Epidermal melanocyte (primary cell): ENCODE data around the gene RMI2.
"Not testable (repeated sequence)": the region's sequence is repeated elsewhere in the genome, so short reads cannot be mapped to it uniquely, and the experiment has no call there.

Source experiments
- DNase-seq: peaks from one replicate; pipeline ENCODE4 v3.0.0; 2011; ENCODE audit warnings: low spot score; ENCODE audit not compliant: insufficient read length

The RMI2 gene

DNA sequence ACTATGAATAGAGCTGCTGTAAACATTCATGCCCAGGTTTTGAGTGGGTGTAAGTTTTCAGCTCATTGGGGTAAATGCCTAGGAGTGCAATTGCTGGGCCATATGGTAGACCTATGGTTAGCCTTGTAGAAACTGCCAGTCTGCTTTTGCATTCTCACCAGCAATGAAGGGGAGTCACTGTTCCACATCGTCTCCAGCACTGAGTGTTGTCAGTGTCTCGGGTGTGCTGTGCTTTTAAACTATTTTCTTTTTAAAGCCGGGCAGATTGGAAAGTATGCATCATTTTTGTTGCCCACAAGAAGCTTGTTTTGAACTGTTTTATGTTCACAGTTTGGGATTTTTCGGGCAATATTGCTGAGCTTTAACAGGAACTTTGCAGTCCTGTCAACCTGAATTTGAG is 7.9 kb downstream of the RMI2 start:
- DNase-seq = no peak

DNA sequence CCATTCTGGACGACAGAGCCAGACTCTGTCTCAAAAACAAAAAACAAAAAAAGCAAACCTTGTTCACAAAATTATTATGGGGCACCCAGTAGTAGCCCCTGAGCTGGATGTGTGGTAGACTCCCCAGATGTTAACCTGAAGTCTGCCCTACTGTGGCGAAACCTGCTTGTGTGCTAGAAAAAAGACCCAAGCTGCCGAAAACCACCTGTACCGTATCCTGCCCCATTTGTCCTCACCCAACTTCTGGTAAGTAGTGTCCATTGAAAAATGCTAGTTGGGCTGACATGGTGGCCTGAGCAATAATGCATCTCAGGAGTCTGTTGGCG is 9.1 kb downstream of the RMI2 start:
- no peak for DNase-seq

DNA sequence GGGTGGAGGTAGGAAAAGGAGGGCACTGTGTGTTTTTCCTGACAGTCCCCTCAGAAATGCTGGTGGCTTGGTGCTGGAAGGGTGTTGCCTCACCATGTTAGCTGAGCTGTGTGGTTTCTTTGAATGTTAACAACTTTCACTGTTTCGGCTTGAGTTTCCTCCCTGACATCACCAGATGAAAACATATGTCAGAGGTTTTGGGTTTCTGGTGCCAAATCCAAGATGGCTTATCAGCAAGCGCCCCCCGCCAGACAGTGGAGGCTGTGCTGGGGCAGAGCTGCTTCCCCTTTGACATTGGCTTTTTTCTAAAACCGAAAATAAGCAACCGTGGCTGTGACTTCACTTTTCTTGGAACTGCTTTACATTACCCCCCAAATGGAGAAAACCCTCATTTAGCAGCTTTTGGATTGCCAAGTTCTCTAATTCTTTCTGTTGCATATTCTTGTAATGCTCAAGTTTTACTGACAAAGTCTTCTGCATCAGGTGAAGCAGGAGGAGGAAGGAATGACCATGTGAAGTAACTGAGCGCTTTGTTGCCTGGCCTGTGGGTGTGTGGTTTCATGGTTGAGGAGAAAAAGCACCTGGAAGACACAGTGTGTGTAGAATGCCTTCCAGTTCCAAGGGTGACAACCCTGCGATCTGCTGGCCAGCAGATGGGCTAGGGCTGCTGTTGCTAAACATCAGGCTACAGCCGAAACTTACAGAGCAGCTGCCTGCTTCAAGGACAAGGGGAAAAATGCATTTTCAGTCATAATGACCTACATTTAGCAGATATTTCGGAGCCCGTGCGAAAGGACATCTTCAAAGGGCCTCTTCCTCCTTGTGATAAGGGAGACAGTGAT is 9.7 kb downstream of the RMI2 start:
- no peak for DNase-seq

DNA sequence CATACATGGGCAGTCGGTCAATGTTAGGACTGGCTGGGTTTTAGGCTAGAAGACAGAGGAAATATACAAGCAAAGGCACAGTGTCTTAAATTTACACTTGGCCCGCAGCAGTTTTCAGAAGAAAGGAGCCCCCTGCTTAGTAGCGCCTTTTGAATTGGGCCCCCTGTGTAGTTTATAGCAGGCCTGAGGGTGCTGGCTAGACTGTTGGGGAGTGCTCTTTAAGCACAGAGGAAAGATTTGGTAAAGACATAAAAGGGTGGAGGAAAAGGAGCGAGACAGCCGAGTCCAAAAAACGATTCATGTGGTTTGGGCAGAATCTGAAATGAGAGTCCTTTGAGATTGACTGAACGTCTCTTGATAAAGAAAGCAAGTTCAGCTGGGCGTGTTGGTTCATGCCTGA is 10.6 kb downstream of the RMI2 start:
- DNase-seq = no peak

DNA sequence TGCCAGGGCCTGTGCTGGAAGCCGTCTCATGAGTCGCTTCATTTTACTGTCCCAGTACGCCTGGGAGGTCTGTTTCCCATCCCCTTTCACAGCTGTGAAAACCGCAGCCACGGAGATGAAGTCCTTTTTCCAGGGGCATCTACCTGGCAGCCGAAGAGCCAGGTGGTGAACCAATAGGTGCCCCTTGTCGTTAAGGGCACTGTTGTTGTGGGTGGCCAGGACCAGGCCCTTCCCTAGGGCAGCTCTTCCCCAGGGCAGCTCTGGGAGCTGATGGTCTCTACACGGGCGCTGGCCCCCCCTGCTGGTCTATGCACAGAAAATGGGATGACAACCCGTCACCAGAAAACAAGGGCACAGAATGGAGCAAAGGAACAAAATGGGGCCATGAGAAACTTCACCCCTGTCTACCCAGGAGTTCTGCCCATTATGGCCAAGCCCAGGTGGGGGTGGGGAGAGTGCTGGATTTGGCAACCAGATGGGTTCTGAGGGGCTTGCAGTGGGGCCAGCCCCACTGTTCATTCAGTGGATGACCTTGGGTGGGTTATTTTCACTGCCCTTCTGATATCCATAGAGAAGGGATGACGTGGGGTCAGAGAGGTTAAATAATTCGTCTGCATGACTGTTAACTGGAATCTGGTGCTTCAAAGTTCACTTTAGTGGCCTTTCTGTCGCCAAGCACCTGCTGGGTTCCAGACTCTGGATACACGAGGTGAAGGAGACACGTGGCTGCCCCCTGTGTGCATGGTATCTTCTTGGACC is 11.5 kb downstream of the RMI2 start:
- DNase-seq = no peak

DNA sequence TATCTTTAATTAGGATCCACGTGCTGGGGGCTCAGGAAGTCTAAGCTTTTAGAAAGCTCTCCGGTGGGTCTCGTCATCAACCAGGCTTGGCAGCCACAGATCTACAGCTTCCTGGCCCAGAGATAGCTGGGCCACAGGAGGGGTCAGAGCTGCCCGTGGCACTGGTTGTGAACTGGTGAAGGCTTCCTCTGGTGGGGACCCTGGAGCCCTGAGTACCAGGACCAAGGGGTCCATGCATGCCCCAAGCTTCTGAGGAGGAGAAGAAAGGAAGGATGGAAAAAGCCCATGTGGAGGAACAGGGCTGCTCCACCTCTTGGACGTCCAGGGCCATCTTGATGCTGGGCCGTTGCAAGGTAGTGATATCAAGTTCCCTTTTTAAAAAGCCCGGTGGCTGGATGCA is 13.3 kb downstream of the RMI2 start:
- DNase-seq = no peak

DNA sequence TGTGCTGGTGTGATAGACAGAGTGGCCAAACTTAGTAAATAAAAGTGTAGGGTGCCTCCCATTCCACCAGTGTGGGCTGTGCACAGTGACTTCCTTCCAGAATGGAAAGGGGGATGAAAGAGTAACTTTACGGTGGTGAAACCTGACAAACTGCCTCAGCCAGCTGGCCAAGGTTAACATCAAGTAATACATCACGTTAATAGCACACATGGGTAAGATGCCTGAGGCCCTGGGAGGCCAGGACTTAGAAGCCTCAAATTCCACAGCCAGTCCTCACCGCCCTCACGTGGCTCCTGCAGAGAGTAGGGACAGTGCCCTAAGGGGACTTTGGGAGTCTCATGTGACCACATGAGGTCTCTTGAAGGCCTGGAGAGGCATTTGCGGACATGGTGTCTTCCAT is 14.1 kb downstream of the RMI2 start:
- peak; percentile 42 for DNase-seq

DNA sequence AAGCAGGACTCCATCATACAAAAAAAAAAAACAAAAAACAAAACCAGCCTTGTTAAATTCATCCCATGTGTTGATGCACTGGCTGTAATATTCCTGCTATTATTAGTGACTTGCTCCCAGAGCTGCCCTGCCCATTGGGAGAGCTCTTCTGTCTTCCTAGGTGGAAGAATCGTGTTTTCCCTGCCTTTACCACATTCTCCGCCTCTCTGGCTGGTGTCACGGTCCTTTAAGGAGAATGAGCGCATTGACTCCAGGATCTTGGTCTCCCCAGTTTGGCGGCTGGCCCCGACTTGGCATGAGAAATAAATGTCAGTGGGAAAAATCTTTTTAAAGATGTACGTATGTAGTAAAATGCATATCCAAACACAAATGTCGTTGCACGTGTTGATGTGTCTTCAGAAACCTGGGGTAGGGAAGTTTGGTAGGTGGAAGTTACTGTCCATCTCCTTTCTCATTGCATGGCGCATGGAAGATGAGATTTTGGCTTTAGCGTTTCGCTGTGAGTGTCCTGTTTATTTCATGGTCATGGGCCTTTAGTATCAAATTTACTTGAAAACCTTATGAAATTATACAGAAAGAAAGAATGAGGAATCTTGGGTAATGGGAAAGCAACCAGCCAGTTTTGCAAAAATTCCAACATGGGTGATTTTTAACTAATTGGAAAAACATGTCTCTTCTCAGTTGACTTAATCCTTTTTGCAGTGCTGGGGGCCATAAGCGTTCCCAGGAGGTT is 15.5 kb downstream of the RMI2 start:
- DNase-seq = no peak

DNA sequence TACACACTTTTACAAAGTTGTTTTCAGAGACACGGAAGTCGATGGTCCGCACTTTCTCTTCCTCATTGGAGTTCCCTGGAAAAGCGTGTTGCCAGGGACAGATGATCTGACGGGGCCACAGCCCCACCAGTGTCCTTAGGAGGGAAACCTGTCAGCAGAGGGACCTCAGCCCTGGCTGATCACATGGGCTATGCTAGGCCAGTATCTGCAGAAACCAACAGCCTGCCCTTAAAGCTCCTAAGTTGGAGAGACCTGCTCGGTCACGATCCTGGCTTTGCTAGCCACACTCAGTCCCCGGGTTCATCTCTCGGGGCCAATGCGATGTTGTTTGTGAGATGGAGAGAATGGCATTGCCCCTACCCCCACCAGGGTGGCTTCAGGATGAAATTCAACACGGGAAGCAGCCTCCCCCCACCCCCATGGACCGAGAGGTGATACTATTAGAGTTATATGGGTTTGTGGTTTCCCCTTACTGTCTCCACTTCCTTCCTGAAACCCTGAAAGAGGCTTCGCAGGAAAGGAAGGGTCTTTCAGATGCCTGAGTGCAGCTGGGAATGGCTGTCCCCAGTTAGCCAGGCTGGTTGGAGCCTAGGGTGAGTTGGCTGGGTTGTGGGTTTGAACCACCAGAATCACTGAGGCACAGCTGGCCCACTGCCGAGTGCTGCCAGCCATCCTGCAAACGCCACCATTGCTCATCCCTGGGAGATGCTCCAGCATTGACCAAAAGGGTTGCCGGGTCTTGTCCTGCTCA is 16.6 kb downstream of the RMI2 start:
- DNase-seq = no peak

DNA sequence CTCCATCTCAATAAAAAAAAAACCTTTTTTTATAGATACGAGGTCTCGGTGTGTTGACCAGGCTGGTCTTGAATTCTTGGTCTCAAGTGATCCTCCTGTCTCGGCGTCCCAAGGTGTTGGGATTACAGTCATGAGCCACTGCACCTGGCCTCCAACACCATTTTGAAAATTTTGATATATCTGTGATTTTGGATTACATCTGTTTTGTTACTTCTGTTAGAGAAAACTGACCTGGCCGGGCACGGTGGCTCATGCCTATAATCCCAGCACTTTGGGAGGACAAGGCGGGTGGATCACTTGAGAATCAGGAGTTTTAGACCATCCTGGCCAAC is 18.6 kb downstream of the RMI2 start:
- no peak for DNase-seq

DNA sequence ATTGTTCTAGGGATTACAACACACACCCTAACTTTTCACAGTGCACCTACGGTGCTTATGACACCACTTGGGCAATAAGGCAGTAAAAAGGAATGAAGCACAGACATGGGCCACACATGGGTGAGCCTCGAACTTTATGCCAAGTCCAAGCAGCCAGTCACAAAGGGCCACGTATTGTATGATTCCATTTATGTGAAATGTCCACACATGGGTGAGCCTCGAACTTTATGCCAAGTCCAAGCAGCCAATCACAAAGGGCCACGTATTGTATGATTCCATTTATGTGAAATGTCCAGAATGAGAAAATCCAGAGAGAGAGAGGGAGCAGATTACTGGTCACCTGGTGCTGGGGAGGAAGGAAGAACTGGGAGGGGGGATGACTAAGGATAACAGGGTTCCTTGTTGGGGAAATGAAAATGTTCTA is 22.2 kb downstream of the RMI2 start:
- DNase-seq = no peak

DNA sequence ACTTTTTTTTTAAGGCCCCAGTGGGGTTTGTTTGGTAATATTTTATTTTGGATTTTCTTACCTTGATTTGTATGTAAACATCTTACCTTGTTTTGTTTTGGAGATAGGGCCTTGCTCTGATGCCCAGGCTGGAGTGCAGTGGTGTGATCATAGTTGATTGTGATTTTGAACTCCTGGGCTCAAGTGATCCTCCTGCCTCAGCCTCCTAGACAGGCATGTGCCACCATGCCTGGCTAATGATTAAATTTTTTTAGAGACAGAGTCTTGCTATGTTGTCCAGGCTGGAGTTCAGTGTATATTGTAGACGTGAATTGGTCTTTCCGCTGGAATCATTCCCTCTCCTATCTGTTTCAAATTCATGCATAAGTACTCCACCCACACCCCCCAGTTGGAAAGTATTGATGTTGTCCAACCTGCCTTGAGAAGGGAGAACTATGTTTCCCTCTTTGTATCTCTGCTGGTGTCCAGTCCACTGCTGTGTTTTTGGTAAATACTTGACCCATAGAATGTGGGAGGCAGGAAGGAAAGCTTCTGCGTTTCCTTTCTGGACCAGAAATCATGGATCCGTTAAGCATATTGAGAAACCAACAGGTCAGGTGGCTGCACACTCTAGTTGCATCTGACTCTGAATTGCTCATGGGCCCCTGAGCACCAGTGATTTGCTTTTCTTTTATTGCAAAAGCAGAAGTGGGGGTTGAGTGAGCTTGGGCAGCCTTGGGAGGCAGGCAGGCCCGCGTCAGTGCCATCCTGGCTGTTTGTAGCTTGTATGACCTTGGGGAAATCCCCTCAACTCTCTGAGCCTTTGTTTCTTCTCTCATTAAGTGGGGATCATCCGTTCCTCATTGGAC is 25.0 kb downstream of the RMI2 start:
- DNase-seq = no peak

DNA sequence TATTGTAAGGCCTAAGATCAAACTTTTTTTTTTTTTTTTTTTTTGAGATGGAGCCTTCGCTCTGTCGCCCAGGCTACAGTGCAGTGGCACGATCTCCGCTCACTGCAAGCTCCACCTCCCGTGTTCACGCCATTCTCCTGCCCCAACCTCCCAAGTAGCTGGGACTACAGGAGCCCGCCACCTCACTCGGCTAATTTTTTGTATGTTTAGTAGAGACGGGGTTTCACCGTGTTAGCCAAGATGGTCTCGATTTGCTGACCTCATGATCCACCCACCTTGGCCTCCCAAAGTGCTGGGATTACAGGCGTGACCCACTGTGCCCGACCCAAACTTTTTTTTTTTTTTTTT is 25.6 kb downstream of the RMI2 start:
- not testable (repeated sequence) for DNase-seq

DNA sequence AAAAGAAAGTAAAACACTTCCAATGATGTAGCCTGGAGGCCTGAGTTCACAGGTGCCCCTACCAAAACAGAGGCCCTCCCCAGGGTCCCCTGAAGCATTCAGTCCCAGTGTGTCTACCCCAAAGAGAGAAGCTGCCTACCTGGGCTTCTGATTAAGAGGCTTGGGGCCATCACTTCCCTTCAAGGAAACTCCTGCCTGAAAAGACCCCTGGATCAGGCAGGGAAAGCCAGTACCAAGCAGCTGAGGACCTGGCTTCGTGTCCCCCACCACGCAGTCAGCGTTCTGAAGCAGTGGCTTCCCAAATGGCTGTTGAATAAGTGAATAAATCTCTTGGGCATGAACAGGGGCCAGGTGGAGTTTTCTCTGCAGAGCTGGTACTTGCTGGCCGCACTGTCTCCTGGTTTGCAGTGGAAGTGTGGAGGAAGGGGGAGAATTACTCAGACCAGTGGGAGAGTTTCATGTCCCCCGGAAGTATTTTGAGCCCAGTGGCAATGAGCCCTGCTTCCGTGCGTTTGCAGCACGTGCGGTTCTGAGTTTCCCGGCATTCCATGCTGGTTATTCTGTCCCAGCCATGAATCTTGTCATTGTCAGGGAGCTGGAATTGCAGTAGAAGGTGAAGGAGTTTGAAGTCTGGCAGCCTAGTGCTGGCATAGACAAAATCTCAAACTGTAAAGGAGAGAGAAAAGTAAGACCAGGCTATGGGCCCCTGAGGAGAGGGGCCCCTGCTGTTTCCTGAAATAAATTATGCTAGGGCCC is 27.0 kb downstream of the RMI2 start:
- DNase-seq = no peak

DNA sequence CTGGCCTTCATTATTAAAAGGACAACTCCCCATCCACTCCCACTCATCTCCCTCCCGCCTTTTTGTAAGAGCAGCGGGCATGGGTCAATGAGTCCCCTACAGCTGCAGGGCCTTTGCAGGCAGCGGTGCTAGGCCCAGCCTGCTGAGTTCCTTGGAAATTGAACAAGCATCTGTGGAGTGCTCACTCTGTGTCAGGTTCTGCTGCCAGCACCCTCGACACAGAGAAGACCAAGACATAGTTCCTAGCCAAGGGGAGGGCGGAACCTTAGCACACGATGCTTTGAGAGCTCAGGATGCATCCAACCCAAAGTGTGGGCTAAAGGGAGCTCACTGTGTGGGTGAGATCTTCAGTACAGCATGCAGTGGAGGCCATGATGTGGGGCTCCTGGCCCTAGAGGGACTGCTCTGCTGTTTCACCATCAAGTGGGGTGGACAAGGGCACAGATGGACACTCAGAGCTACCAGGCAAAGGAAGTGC is 27.6 kb downstream of the RMI2 start:
- no peak for DNase-seq

DNA sequence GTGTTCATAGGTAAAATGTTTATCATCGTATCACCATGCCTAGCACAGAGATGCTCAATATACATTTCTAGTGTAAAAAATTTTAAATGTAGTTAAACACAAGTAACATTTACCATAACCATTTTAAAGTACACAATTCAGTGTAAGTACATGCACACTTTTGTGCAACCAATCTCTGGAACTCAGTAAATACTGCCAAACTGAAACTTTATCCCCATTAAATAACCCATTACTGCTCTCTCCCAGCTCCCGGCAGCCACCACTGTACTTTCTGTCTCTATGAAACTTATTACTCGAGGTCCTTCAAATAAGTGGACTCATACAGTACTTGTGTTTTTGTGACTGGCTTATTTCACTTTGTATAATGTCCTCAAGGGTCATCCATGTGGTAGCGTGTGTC is 29.0 kb downstream of the RMI2 start:
- no peak for DNase-seq

DNA sequence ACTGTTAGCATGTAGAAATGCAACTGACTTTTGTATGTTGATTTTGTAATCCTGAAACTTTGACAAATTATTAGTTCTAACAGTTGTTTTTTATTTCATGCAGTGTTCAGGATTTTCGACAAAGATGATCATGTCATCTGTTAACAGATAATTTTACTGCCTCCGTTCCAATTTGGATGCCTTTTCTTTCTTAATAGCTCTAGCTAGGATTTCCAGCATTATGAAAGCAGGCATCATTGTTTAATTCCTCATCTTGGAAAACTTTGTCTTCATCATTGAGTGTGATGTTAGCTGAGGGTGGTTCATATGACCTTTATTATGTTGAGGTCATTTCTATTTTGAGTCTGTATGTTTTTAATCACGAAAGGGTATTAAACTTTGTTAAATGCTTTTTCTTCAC is 31.9 kb downstream of the RMI2 start:
- no peak for DNase-seq

DNA sequence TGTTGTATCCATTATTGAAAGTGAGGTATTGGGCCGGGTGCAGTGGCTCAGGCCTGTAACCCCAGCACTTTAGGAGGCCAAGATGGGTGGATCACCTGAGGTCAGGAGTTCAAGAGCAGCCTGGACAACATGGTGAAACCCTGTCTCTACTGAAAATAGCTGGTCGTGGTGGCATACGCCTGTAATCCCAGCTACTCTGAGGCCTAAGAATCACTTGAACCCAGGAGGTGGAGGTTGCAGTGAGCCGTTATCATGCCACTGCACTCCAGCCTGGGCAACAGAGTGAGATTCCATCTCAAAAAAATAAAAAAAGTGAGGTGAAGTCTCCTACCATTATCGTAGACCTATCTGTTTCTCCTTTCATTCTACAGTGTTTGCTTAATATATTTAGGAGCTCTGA is 33.7 kb downstream of the RMI2 start:
- not testable (repeated sequence) for DNase-seq

DNA sequence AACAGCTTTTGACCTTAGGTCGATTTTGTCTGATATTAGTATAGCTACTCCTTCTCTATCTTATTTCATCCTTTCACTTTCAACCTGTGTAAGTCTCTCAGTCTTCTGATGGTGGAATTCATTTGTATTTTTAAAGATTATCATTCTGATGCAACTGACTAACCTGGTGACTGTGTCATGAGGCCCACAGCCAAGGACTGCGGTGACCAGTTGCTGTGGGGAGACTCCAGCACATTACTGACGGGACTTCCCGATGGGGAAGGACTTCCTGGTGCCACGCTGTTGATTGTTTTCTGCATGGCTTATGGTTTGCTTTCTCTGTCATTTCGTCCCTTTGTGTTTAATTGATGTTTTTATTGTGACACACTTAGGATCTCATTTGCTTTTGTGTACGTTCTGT is 34.2 kb downstream of the RMI2 start:
- no peak for DNase-seq

DNA sequence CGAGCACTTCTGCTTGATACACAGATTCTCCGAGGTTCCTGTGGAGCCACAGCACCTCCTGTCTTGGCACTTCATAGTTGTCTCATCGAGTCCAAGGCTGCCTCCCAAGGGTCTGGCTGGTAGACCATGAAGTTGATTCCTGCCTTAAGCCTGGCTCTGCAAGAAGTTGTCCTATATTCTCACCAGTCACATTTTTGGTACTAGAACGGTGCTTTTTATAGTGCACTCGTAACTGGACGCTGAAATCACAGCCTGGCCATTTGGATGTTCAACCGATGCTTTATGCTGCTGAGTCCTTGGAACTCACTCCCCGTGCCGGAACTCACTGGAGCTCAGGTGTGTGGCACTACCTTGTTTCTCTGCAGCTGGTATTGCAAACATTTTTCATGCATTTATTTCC is 35.6 kb downstream of the RMI2 start:
- no peak for DNase-seq
